ENCODE results near the gene GLP2R. TPM values are rescaled to one million over a fixed set of nuclear protein-coding genes. Genes with fewer than 3 reads are reported as not detected.

Gene GLP2R
- total RNA-seq, 5 donors from 2014 or later (not counting 1 experiment from before 2014, with no cell fraction given): not detected

DNA sequence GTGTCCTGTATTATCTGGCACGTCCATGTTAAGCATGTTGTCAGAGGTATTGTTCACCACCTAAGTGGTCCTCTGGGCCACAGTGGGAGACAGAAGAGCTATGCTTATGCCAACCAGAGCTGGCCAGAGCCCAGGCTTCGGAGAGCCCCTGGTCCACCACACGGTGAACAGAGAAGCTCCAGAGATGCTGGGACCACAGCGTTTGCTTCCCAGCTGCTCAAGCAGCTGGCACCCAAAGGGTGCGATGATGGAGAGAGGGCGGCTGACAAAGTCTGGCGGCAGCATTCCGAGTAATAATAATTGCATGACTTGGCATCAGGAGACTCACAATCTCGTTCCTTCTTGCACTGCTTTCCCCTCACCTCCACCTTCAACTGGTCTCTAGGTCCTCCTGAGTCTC, 115.1 kb downstream of the GLP2R start:
- CTCF ChIA-PET: no interaction called here
- Mint-ChIP-seq H3K9me3 (peaks cover 0 to 8% (median 2%) of the 10 kb centered on the region in 3 donors), H3K4me3 (no peak overlapping the region), H3K4me1 (no peaks in the 10 kb centered on the region), H3K27me3 (no peaks in the 10 kb centered on the region), H3K36me3 (peaks cover 10% of the 10 kb centered on the region), H3K27ac (no peak overlapping the region)
- POLR2A ChIA-PET: no interaction called here
- no peaks in the 10 kb centered on the region for H3K27me3 ChIP-seq (replicated peaks in 1 of 2; ENCODE audit: control insufficient read depth in 2 of 2, extremely low read depth in 1 of 2, insufficient read depth in 2 of 2, low read length in 1 of 2)
- no peak overlapping the region for H3K4me3 ChIP-seq (ENCODE audit: control insufficient read depth in 1 of 2, extremely low read depth in 1 of 2, low read length in 1 of 2)
- no peak for DNase-seq
- H3K4me1 ChIP-seq (ENCODE audit: control insufficient read depth in 1 of 2, extremely low read depth in 1 of 2, insufficient read depth in 2 of 2, low read length in 2 of 2): no peaks in the 10 kb centered on the region
- H3K27ac ChIP-seq (ENCODE audit: low read length): no peak overlapping the region
- H3K9me3 ChIP-seq: no peaks in the 10 kb centered on the region
- 89% methylated on average over 8 of the region's 9 CpGs for WGBS (ENCODE audit: insufficient coverage)
- no peaks in the 10 kb centered on the region for H3K36me3 ChIP-seq (ENCODE audit: control insufficient read depth in 2 of 2, extremely low read depth in 1 of 2, insufficient read depth in 1 of 2, low read length in 1 of 2)
- no peak for ATAC-seq (replicated peaks in 1 of 4)

DNA sequence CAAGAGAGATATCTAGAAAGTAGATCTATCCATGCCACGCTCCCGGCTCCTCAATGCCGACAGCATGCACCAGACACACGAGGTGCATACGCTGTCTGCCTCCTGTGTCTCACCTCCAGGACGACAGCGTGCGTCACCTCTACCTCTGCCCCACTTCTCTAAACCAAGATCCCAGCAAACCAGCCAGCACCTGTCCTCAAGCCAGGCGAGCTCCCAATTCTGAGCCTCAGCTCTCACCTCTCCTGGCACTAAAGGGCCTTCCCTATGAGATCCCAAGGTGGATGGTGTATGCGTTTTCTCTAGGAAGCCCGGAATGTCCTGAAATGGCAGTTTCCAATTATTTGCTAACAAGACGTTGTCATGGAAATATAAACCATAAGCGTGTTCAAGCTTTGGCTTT, 115.6 kb downstream of the GLP2R start:
- no peaks in the 10 kb centered on the region for H3K36me3 ChIP-seq (ENCODE audit: control insufficient read depth in 2 of 2, extremely low read depth in 1 of 2, insufficient read depth in 1 of 2, low read length in 1 of 2)
- Mint-ChIP-seq H3K36me3 (peaks cover 10% of the 10 kb centered on the region), H3K9me3 (peaks cover 0 to 8% (median 2%) of the 10 kb centered on the region in 3 donors), H3K27ac (no peak overlapping the region), H3K4me1 (no peaks in the 10 kb centered on the region), H3K27me3 (no peaks in the 10 kb centered on the region), H3K4me3 (no peak overlapping the region)
- H3K4me3 ChIP-seq (ENCODE audit: control insufficient read depth in 1 of 2, extremely low read depth in 1 of 2, low read length in 1 of 2): no peak overlapping the region
- 89% methylated on average over 10 of the region's 13 CpGs for WGBS (ENCODE audit: insufficient coverage)
- CTCF ChIA-PET: no interaction called here
- no peaks in the 10 kb centered on the region for H3K4me1 ChIP-seq (ENCODE audit: control insufficient read depth in 1 of 2, extremely low read depth in 1 of 2, insufficient read depth in 2 of 2, low read length in 2 of 2)
- no peak for ATAC-seq (replicated peaks in 1 of 4)
- POLR2A ChIA-PET: no interaction called here
- no peak for DNase-seq
- H3K27me3 ChIP-seq (replicated peaks in 1 of 2; ENCODE audit: control insufficient read depth in 2 of 2, extremely low read depth in 1 of 2, insufficient read depth in 2 of 2, low read length in 1 of 2): no peaks in the 10 kb centered on the region
- H3K9me3 ChIP-seq: no peaks in the 10 kb centered on the region
- H3K27ac ChIP-seq (ENCODE audit: low read length): no peak overlapping the region

Other genes with a start within 250 kb of the GLP2R start
- not detected for gene CFAP52, start 249.3 kb upstream of the GLP2R start, total RNA-seq
- gene USP43, start 180.4 kb upstream of the GLP2R start, total RNA-seq: under 1 TPM; 0.16 to 0.35 (median 0.23) TPM
- gene DHRS7C, start 34.3 kb upstream of the GLP2R start, total RNA-seq: not detected
- not detected for gene GSG1L2, start 3.8 kb upstream of the GLP2R start, total RNA-seq
- under 1 TPM in 1 of 5 donors, not detected in 4; 0.37 TPM for gene RCVRN, start 79.3 kb downstream of the GLP2R start, total RNA-seq

Data from T-cell (primary cell).